GM18519 (cell line): ENCODE data around the gene VWC2L.

ENCODE experiments used
- ATAC-seq: cut with Tn5 transposase; IDR thresholded peaks from one replicate; pipeline ENCODE4 v1.9.1; 2021; ENCODE audit warnings: mild to moderate bottlenecking, moderate library complexity; ENCODE audit not compliant: unreplicated experiment, low FRiP score

VWC2L gene

GRCh38 chr2:214465363-214466146 lies 54.7 kb downstream of the VWC2L start:
- ATAC-seq, result no peak

GRCh38 chr2:214469728-214470127 lies 58.9 kb downstream of the VWC2L start:
- no peak for ATAC-seq

GRCh38 chr2:214471382-214471781 lies 60.5 kb downstream of the VWC2L start:
- ATAC-seq, result no peak

- no peak for ATAC-seq
Measured at GRCh38 chr2:214471990-214472389, 61.1 kb downstream of the VWC2L start.

- ATAC-seq, result no peak
Measured at GRCh38 chr2:214477305-214477704, 66.5 kb downstream of the VWC2L start.

GRCh38 chr2:214481204-214481603 lies 70.3 kb downstream of the VWC2L start:
- ATAC-seq, result no peak

GRCh38 chr2:214482728-214483127 lies 71.9 kb downstream of the VWC2L start:
- no peak for ATAC-seq

GRCh38 chr2:214484239-214484638 lies 73.4 kb downstream of the VWC2L start:
- ATAC-seq, result no peak

GRCh38 chr2:214484701-214485100 lies 73.8 kb downstream of the VWC2L start:
- no peak for ATAC-seq

GRCh38 chr2:214489181-214489580 lies 78.3 kb downstream of the VWC2L start:
- ATAC-seq, result no peak

- no peak for ATAC-seq
Measured at GRCh38 chr2:214489702-214490101, 78.8 kb downstream of the VWC2L start.

- no peak for ATAC-seq
Measured at GRCh38 chr2:214492152-214492551, 81.3 kb downstream of the VWC2L start.

- no peak for ATAC-seq
Measured at GRCh38 chr2:214492608-214493007, 81.8 kb downstream of the VWC2L start.

GRCh38 chr2:214497489-214497888 lies 86.6 kb downstream of the VWC2L start:
- ATAC-seq, result no peak

GRCh38 chr2:214503568-214503967 lies 92.7 kb downstream of the VWC2L start:
- no peak for ATAC-seq

GRCh38 chr2:214504599-214505376 lies 93.9 kb downstream of the VWC2L start:
- ATAC-seq, result no peak

- ATAC-seq, result no peak
Measured at GRCh38 chr2:214507032-214507431, 96.2 kb downstream of the VWC2L start.

- no peak for ATAC-seq
Measured at GRCh38 chr2:214514704-214515103, 103.8 kb downstream of the VWC2L start.

GRCh38 chr2:214515111-214515510 lies 104.3 kb downstream of the VWC2L start:
- ATAC-seq, result no peak

- no peak for ATAC-seq
Measured at GRCh38 chr2:214519258-214519818, 108.5 kb downstream of the VWC2L start.

GRCh38 chr2:214529021-214529420 lies 118.2 kb downstream of the VWC2L start:
- no peak for ATAC-seq
